AG04450 (cell line): ENCODE measurements around the gene TPM4. TPM values are rescaled to one million over a fixed set of nuclear protein-coding genes. Genes with fewer than 3 reads are reported as not detected.

Experiments used
- CTCF ChIA-PET: fragments of 300-600, 350-600 bp; formaldehyde crosslinking; extraction: SDS; loops from one replicate; lab custom pipeline; 2022; ENCODE audit warnings: antibody characterized with exemption, inconsistent platforms; lab: Charles Lee
- POLR2A ChIA-PET: fragments of 350-600 bp; formaldehyde crosslinking; extraction: SDS; loops from one replicate; lab custom pipeline; 2021; ENCODE audit warnings: antibody characterized with exemption, inconsistent platforms; lab: Yijun Ruan, JAX
- DNase-seq: peaks from one replicate; pipeline ENCODE4 v3.0.0-alpha.2; 2011; ENCODE audit warnings: low read depth, low spot score
- H3K27ac ChIP-seq: one replicate; pipeline ENCODE4 v1.5.1; 2012; ENCODE audit warnings: low read depth, low read length, control low read depth
- H3K27me3 ChIP-seq: one replicate; pipeline ENCODE4 v1.6.0; 2012; ENCODE audit warnings: low read length; ENCODE audit not compliant: control insufficient read depth, insufficient read depth
- H3K4me3 ChIP-seq: 2 replicates; pipeline ENCODE4 v1.5.1; 2011; ENCODE audit warnings: mild to moderate bottlenecking, low read depth, low read length, control low read depth
- H3K9me3 ChIP-seq: 2 replicates; pipeline ENCODE4 v1.5.1; 2012; ENCODE audit warnings: low read length; ENCODE audit not compliant: control insufficient read depth, insufficient read depth
- CTCF ChIP-seq: IDR thresholded peaks from 2 replicates; pipeline ENCODE4 v1.5.1; 2011; ENCODE audit warnings: low read depth, low read length, control low read depth, inconsistent platforms
- polyA plus RNA-seq: library from polyadenylated mRNA; depleted of rRNA; stranded (reverse); fragments of >200 nt; gene quantifications from 2 replicates; pipeline ENCODE4 v1.2.3, GENCODE V29; 2011

The TPM4 gene
- polyA plus RNA-seq, 1 experiment: 2,058 TPM

GRCh38 chr19:16031872-16032200, 44.5 kb upstream of the TPM4 start:
- no peaks in the 10 kb centered on the region for H3K27me3 ChIP-seq
- DNase-seq: no peak
- no peak overlapping the region for H3K27ac ChIP-seq
- H3K9me3 ChIP-seq: no peaks in the 10 kb centered on the region; the same call in 1 of the 2 replicates
- ChIA-PET CTCF (no interaction called here), POLR2A (no interaction called here)
- no peak for TF ChIP-seq CTCF
- H3K4me3 ChIP-seq: no peak overlapping the region

GRCh38 chr19:16032509-16033135, 43.7 kb upstream of the TPM4 start:
- H3K27ac ChIP-seq: no peak overlapping the region
- no peak for TF ChIP-seq CTCF
- no peak for DNase-seq
- no peaks in the 10 kb centered on the region for H3K27me3 ChIP-seq
- CTCF ChIA-PET: interaction anchor here (1.1 kb wide), 1 partner anchor 9 kb away, joined by 7 read pairs; no protein-coding TSS in a partner anchor
- no peak overlapping the region for H3K4me3 ChIP-seq
- H3K9me3 ChIP-seq: no peaks in the 10 kb centered on the region; the same call in 1 of the 2 replicates
- POLR2A ChIA-PET: no interaction called here

GRCh38 chr19:16033136-16033530, 43.2 kb upstream of the TPM4 start:
- POLR2A ChIA-PET: no interaction called here
- CTCF ChIA-PET: interaction anchor here (1.1 kb wide), 1 partner anchor 8 kb away, joined by 7 read pairs; no protein-coding TSS in a partner anchor

GRCh38 chr19:16033721-16034120, 42.6 kb upstream of the TPM4 start:
- Histone ChIP-seq H3K9me3 (no peaks in the 10 kb centered on the region; the same call in 1 of the 2 replicates), H3K4me3 (no peak overlapping the region), H3K27ac (no peak overlapping the region), H3K27me3 (no peaks in the 10 kb centered on the region)
- POLR2A ChIA-PET: no interaction called here
- CTCF ChIA-PET: no interaction called here
- no peak for DNase-seq
- TF ChIP-seq CTCF: no peak

More at GRCh38 chr19:16033136-16033530, 43.2 kb upstream of the TPM4 start:
- no peaks in the 10 kb centered on the region; the same call in 1 of the 2 replicates for H3K9me3 ChIP-seq
- DNase-seq: no peak
- TF ChIP-seq CTCF: no peak
- H3K4me3 ChIP-seq: no peak overlapping the region
- H3K27ac ChIP-seq: no peak overlapping the region
- no peaks in the 10 kb centered on the region for H3K27me3 ChIP-seq

- Histone ChIP-seq H3K27ac (no peak overlapping the region), H3K9me3 (no peaks in the 10 kb centered on the region; the same call in 1 of the 2 replicates), H3K4me3 (no peak overlapping the region), H3K27me3 (no peaks in the 10 kb centered on the region)
- no peak for TF ChIP-seq CTCF
- POLR2A ChIA-PET: no interaction called here
- CTCF ChIA-PET: no interaction called here
- DNase-seq: no peak
Measured at GRCh38 chr19:16034180-16034579, 42.1 kb upstream of the TPM4 start.
